Activated CD4-positive, alpha-beta memory T cell treated with anti-CD3 and anti-CD28 coated beads for 36 hours (primary cell): ENCODE data around the gene VASN. TPM values are rescaled to one million over a fixed set of nuclear protein-coding genes. Genes with fewer than 3 reads are reported as not detected.

Experiments
- CTCF ChIA-PET: fragments of 350-600 bp; sonication (Branson Sonifier 250); formaldehyde crosslinking; loops from one replicate; lab custom pipeline; 2021; ENCODE audit warnings: antibody characterized with exemption, inconsistent platforms; lab: Charles Lee
- POLR2A ChIA-PET: fragments of 350-600 bp; sonication (Branson Sonifier 250); formaldehyde crosslinking; loops from one replicate; lab custom pipeline; 2021; ENCODE audit warnings: antibody characterized with exemption; lab: Charles Lee
- DNase-seq: peaks from one replicate; pipeline ENCODE4 v3.0.0-alpha.2; 2020
- H3K27ac Mint-ChIP-seq: one replicate; pipeline ENCODE4 v1.8.0; 2021; ENCODE audit warnings: mixed read lengths
- H3K27me3 Mint-ChIP-seq: one replicate; pipeline ENCODE4 v1.8.0; 2021; ENCODE audit warnings: mixed read lengths
- H3K36me3 Mint-ChIP-seq: one replicate; pipeline ENCODE4 v1.8.0; 2021; ENCODE audit warnings: mixed read lengths
- H3K4me1 Mint-ChIP-seq: one replicate; pipeline ENCODE4 v1.8.0; 2021; ENCODE audit warnings: low read depth, mixed read lengths
- H3K4me3 Mint-ChIP-seq: one replicate; pipeline ENCODE4 v1.8.0; 2021; ENCODE audit warnings: mild to moderate bottlenecking, mixed read lengths
- H3K9me3 Mint-ChIP-seq: one replicate; pipeline ENCODE4 v1.8.0; 2021; ENCODE audit warnings: mixed read lengths
- intact Hi-C: fragments of 100-400 bp; cut with micrococcal nuclease; formaldehyde crosslinking; loops from one replicate; pipeline ENCODE4 v1.15.1; 2023
- total RNA-seq, 2 experiments: library from RNA; stranded (reverse); gene quantifications; one replicate each; pipeline ENCODE4 v1.2.3, GENCODE V29; 2021

Gene VASN
- total RNA-seq, 2 experiments from 2014 or later: 0.07 TPM; not detected in 1

GRCh38 chr16:4358831-4359561 is 12.7 kb upstream of the VASN start:
- no peaks in the 10 kb centered on the region for H3K9me3 Mint-ChIP-seq
- H3K36me3 Mint-ChIP-seq: peaks cover 15% of the 10 kb centered on the region
- H3K4me3 Mint-ChIP-seq: no peak overlapping the region
- ChIA-PET CTCF (interaction anchor here (0.7 to 2.5 kb wide), 12 partner anchors 10 to 79 kb away, joined by 3 to 34 read pairs (median 3); no protein-coding TSS in a partner anchor), POLR2A (no interaction called here)
- H3K27ac Mint-ChIP-seq: no peak overlapping the region
- DNase-seq: peak; percentile 71
- H3K27me3 Mint-ChIP-seq: no peaks in the 10 kb centered on the region
- no peaks in the 10 kb centered on the region for H3K4me1 Mint-ChIP-seq
- intact Hi-C loops: loop anchor here (2.0 kb wide), 1 partner anchor 44 kb away; no protein-coding TSS in a partner anchor

GRCh38 chr16:4359914-4360313 is 11.7 kb upstream of the VASN start:
- Mint-ChIP-seq H3K4me3 (no peak overlapping the region), H3K27me3 (no peaks in the 10 kb centered on the region), H3K4me1 (no peaks in the 10 kb centered on the region), H3K36me3 (peaks cover 13% of the 10 kb centered on the region), H3K27ac (no peak overlapping the region), H3K9me3 (no peaks in the 10 kb centered on the region)
- intact Hi-C loops: loop anchor here (2.0 kb wide), 1 partner anchor 43 kb away; no protein-coding TSS in a partner anchor
- DNase-seq: no peak
- ChIA-PET CTCF (interaction anchor here (0.8 to 2.5 kb wide), 7 partner anchors 9 to 78 kb away, joined by 3 to 34 read pairs (median 3); no protein-coding TSS in a partner anchor), POLR2A (no interaction called here)

- ChIA-PET CTCF (interaction anchor here (1.0 kb wide), 1 partner anchor 9 kb away, joined by 3 read pairs; no protein-coding TSS in a partner anchor), POLR2A (no interaction called here)
- no peaks in the 10 kb centered on the region for H3K27me3 Mint-ChIP-seq
- no peak for DNase-seq
- H3K9me3 Mint-ChIP-seq: no peaks in the 10 kb centered on the region
- no peak overlapping the region for H3K4me3 Mint-ChIP-seq
- peaks cover 12% of the 10 kb centered on the region for H3K36me3 Mint-ChIP-seq
- no peak overlapping the region for H3K27ac Mint-ChIP-seq
- H3K4me1 Mint-ChIP-seq: no peaks in the 10 kb centered on the region
- intact Hi-C loops: no loop called here
These were observed 11.1 kb upstream of the VASN start for GRCh38 chr16:4360538-4361021.

GRCh38 chr16:4361033-4361943 is 10.4 kb upstream of the VASN start:
- H3K27me3 Mint-ChIP-seq: no peaks in the 10 kb centered on the region
- H3K9me3 Mint-ChIP-seq: no peaks in the 10 kb centered on the region
- no peak overlapping the region for H3K4me3 Mint-ChIP-seq
- CTCF ChIA-PET: interaction anchor here (1.0 to 1.6 kb wide), 2 partner anchors 9 to 42 kb away, joined by 3 to 7 read pairs; no protein-coding TSS in a partner anchor
- DNase-seq: no peak
- H3K36me3 Mint-ChIP-seq: peaks cover 12% of the 10 kb centered on the region
- intact Hi-C loops: no loop called here
- no peak overlapping the region for H3K27ac Mint-ChIP-seq
- H3K4me1 Mint-ChIP-seq: no peaks in the 10 kb centered on the region
- POLR2A ChIA-PET: no interaction called here

GRCh38 chr16:4361944-4362311 is 9.7 kb upstream of the VASN start:
- no peaks in the 10 kb centered on the region for H3K4me1 Mint-ChIP-seq
- no peak for DNase-seq
- CTCF ChIA-PET: interaction anchor here (1.6 kb wide), 1 partner anchor 41 kb away, joined by 7 read pairs; no protein-coding TSS in a partner anchor
- POLR2A ChIA-PET: no interaction called here
- H3K27me3 Mint-ChIP-seq: no peaks in the 10 kb centered on the region
- H3K4me3 Mint-ChIP-seq: no peak overlapping the region
- no peak overlapping the region for H3K27ac Mint-ChIP-seq
- H3K36me3 Mint-ChIP-seq: peaks cover 12% of the 10 kb centered on the region
- H3K9me3 Mint-ChIP-seq: no peaks in the 10 kb centered on the region
- intact Hi-C loops: no loop called here

- H3K4me1 Mint-ChIP-seq: no peaks in the 10 kb centered on the region
- peaks cover 12% of the 10 kb centered on the region for H3K36me3 Mint-ChIP-seq
- ChIA-PET CTCF (interaction anchor here (1.6 kb wide), 1 partner anchor 40 kb away, joined by 7 read pairs; no protein-coding TSS in a partner anchor), POLR2A (no interaction called here)
- no peak for DNase-seq
- H3K4me3 Mint-ChIP-seq: no peak overlapping the region
- H3K27me3 Mint-ChIP-seq: no peaks in the 10 kb centered on the region
- no peak overlapping the region for H3K27ac Mint-ChIP-seq
- H3K9me3 Mint-ChIP-seq: no peaks in the 10 kb centered on the region
- intact Hi-C loops: no loop called here
These were observed 9.0 kb upstream of the VASN start for GRCh38 chr16:4362476-4363135.

GRCh38 chr16:4364196-4365013 is 7.2 kb upstream of the VASN start:
- no peak overlapping the region for H3K4me3 Mint-ChIP-seq
- H3K36me3 Mint-ChIP-seq: peaks cover 7% of the 10 kb centered on the region
- DNase-seq: no peak
- ChIA-PET CTCF (interaction anchor here (1.1 kb wide), 1 partner anchor 39 kb away, joined by 4 read pairs; no protein-coding TSS in a partner anchor), POLR2A (no interaction called here)
- no peaks in the 10 kb centered on the region for H3K4me1 Mint-ChIP-seq
- H3K9me3 Mint-ChIP-seq: no peaks in the 10 kb centered on the region
- H3K27ac Mint-ChIP-seq: no peak overlapping the region
- intact Hi-C loops: no loop called here
- H3K27me3 Mint-ChIP-seq: no peaks in the 10 kb centered on the region

- Mint-ChIP-seq H3K36me3 (peaks cover 6% of the 10 kb centered on the region), H3K4me1 (no peaks in the 10 kb centered on the region), H3K27me3 (no peaks in the 10 kb centered on the region), H3K27ac (no peak overlapping the region), H3K9me3 (no peaks in the 10 kb centered on the region), H3K4me3 (no peak overlapping the region)
- CTCF ChIA-PET: interaction anchor here (1.1 kb wide), 1 partner anchor 38 kb away, joined by 4 read pairs; no protein-coding TSS in a partner anchor
- no peak for DNase-seq
- intact Hi-C loops: no loop called here
- POLR2A ChIA-PET: interaction anchor here (0.6 kb wide), 1 partner anchor 10 kb away, joined by 4 read pairs; no protein-coding TSS in a partner anchor
These were observed 6.6 kb upstream of the VASN start for GRCh38 chr16:4365014-4365406.

GRCh38 chr16:4365615-4366014 is 6.0 kb upstream of the VASN start:
- ChIA-PET CTCF (interaction anchor here (1.1 kb wide), 1 partner anchor 56 kb away, joined by 3 read pairs; no protein-coding TSS in a partner anchor), POLR2A (interaction anchor here (0.6 kb wide), 1 partner anchor 11 kb away, joined by 4 read pairs; no protein-coding TSS in a partner anchor)
- intact Hi-C loops: no loop called here
- Mint-ChIP-seq H3K27me3 (no peaks in the 10 kb centered on the region), H3K9me3 (no peaks in the 10 kb centered on the region), H3K36me3 (peaks cover 4% of the 10 kb centered on the region), H3K4me1 (no peaks in the 10 kb centered on the region), H3K4me3 (no peak overlapping the region), H3K27ac (no peak overlapping the region)
- no peak for DNase-seq

- Mint-ChIP-seq H3K27ac (no peak overlapping the region), H3K4me3 (no peak overlapping the region), H3K27me3 (no peaks in the 10 kb centered on the region), H3K36me3 (peaks cover 3% of the 10 kb centered on the region), H3K4me1 (no peaks in the 10 kb centered on the region), H3K9me3 (no peaks in the 10 kb centered on the region)
- DNase-seq: no peak
- ChIA-PET CTCF (interaction anchor here (1.1 kb wide), 1 partner anchor 57 kb away, joined by 3 read pairs; no protein-coding TSS in a partner anchor), POLR2A (no interaction called here)
- intact Hi-C loops: no loop called here
These were observed 5.6 kb upstream of the VASN start for GRCh38 chr16:4366016-4366415.
